Activated naive CD4-positive, alpha-beta T cell treated with anti-CD3 and anti-CD28 coated beads, Interleukin-2, amount 50 U/mL, for 72 hours (primary cell): ENCODE data around the gene HERPUD1. TPM values are rescaled to one million over a fixed set of nuclear protein-coding genes. Genes with fewer than 3 reads are reported as not detected.
"Not testable (repeated sequence)": the region's sequence is repeated elsewhere in the genome, so short reads cannot be mapped to it uniquely, and the experiment has no call there.

Source experiments
- ATAC-seq, 2 donors: fragments of 150-1000 bp; cut with Tn5 transposase; 2 replicates each; pipeline ENCODE4 v1.10.0; 2021; ENCODE audit warnings: mild to moderate bottlenecking in 2 of 2, moderate library complexity in 2 of 2
- DNase-seq, 2 donors: peaks; one replicate each; pipeline ENCODE4 v3.0.0; 2021 to 2022; ENCODE audit warnings: low spot score in 2 of 2
- H3K27ac Mint-ChIP-seq, 2 donors: one replicate each; pipeline ENCODE4 v1.8.0; 2022; ENCODE audit warnings: mild to moderate bottlenecking in 2 of 2, mixed read lengths in 2 of 2
- H3K36me3 Mint-ChIP-seq, 2 donors: one replicate each; pipeline ENCODE4 v1.8.0; 2022; ENCODE audit warnings: mixed read lengths in 2 of 2
- H3K9me3 Mint-ChIP-seq, 2 donors: one replicate each; pipeline ENCODE4 v1.8.0; 2022; ENCODE audit warnings: mixed read lengths in 2 of 2
- total RNA-seq, 2 donors: library from RNA; stranded (reverse); gene quantifications; one replicate each; pipeline ENCODE4 v1.2.3, GENCODE V29; 2022

HERPUD1 gene
- total RNA-seq, 2 donors from 2014 or later, result 146 to 175 TPM

GRCh38 chr16:56923481-56924091, 8.4 kb upstream of the HERPUD1 start:
- no peak overlapping the region for H3K27ac Mint-ChIP-seq
- ATAC-seq (no peak), DNase-seq (no peak)
- H3K36me3 Mint-ChIP-seq, result no peaks in the 10 kb centered on the region
- peaks cover 0 to 4% of the 10 kb centered on the region in 2 donors for H3K9me3 Mint-ChIP-seq

GRCh38 chr16:56927471-56927870, 4.5 kb upstream of the HERPUD1 start:
- Mint-ChIP-seq H3K9me3 (peaks cover 0 to 5% of the 10 kb centered on the region in 2 donors), H3K27ac (no peak overlapping the region), H3K36me3 (peaks cover 2% of the 10 kb centered on the region in 2 donors)
- ATAC-seq, result no peak
- no peak for DNase-seq

- H3K36me3 Mint-ChIP-seq, result peaks cover 12 to 24% of the 10 kb centered on the region in 2 donors
- H3K27ac Mint-ChIP-seq, result no peak overlapping the region
- no peak for DNase-seq
- H3K9me3 Mint-ChIP-seq, result peaks cover 0 to 5% of the 10 kb centered on the region in 2 donors
- ATAC-seq, result no peak
Measured at GRCh38 chr16:56929639-56930038, 2.3 kb upstream of the HERPUD1 start.

- peak overlapping the region; percentile 97 to 99 for H3K27ac Mint-ChIP-seq
- ATAC-seq (no peak), DNase-seq (no peak)
- peaks cover 21 to 34% of the 10 kb centered on the region in 2 donors for H3K36me3 Mint-ChIP-seq
- peaks cover 0 to 5% of the 10 kb centered on the region in 2 donors for H3K9me3 Mint-ChIP-seq
Measured at GRCh38 chr16:56930486-56931270, 1.3 kb upstream of the HERPUD1 start.

GRCh38 chr16:56931271-56931891, 561 bp upstream of the HERPUD1 start:
- no peak for DNase-seq

GRCh38 chr16:56932721-56933619, 1.0 kb downstream of the HERPUD1 start:
- Mint-ChIP-seq H3K27ac (peak overlapping the region; percentile 99), H3K36me3 (peaks cover 23 to 56% of the 10 kb centered on the region in 2 donors), H3K9me3 (peaks cover 0 to 5% of the 10 kb centered on the region in 2 donors)
- DNase-seq (peak; percentile 56 to 69), ATAC-seq (peak; percentile 1 to 30)

More at GRCh38 chr16:56931271-56931891, 561 bp upstream of the HERPUD1 start:
- Mint-ChIP-seq H3K9me3 (peaks cover 0 to 5% of the 10 kb centered on the region in 2 donors), H3K27ac (peak overlapping the region; percentile 97 to 99), H3K36me3 (peaks cover 21 to 41% of the 10 kb centered on the region in 2 donors)
- no peak for ATAC-seq

GRCh38 chr16:56933828-56934598, 2.1 kb downstream of the HERPUD1 start:
- ATAC-seq (no peak), DNase-seq (no peak)
- no peaks in the 10 kb centered on the region for H3K9me3 Mint-ChIP-seq
- peaks cover 33 to 67% of the 10 kb centered on the region in 2 donors for H3K36me3 Mint-ChIP-seq
- H3K27ac Mint-ChIP-seq, result peak overlapping the region; percentile 99

- ATAC-seq, result not testable (repeated sequence)
Measured at GRCh38 chr16:56934599-56935145, 2.7 kb downstream of the HERPUD1 start.

GRCh38 chr16:56935201-56935600, 3.3 kb downstream of the HERPUD1 start:
- no peaks in the 10 kb centered on the region for H3K9me3 Mint-ChIP-seq
- DNase-seq, result no peak
- peaks cover 45 to 79% of the 10 kb centered on the region in 2 donors for H3K36me3 Mint-ChIP-seq
- no peak for ATAC-seq
- peak overlapping the region; percentile 99 for H3K27ac Mint-ChIP-seq

More at GRCh38 chr16:56934599-56935145, 2.7 kb downstream of the HERPUD1 start:
- peaks cover 40 to 73% of the 10 kb centered on the region in 2 donors for H3K36me3 Mint-ChIP-seq
- peak overlapping the region; percentile 99 for H3K27ac Mint-ChIP-seq
- not testable (repeated sequence) for DNase-seq, H3K9me3 Mint-ChIP-seq

- ATAC-seq, result no peak
- peak overlapping the region; percentile 56 to 94 for H3K27ac Mint-ChIP-seq
- peaks cover 47 to 82% of the 10 kb centered on the region in 2 donors for H3K36me3 Mint-ChIP-seq
- DNase-seq, result no peak
- no peaks in the 10 kb centered on the region for H3K9me3 Mint-ChIP-seq
Measured at GRCh38 chr16:56936491-56936890, 4.5 kb downstream of the HERPUD1 start.

GRCh38 chr16:56936950-56937349, 5.0 kb downstream of the HERPUD1 start:
- ATAC-seq, result no peak
- H3K36me3 Mint-ChIP-seq, result peaks cover 50 to 87% of the 10 kb centered on the region in 2 donors
- H3K27ac Mint-ChIP-seq, result peak overlapping the region in 1 of 2 donors; percentile 99
- no peak for DNase-seq
- H3K9me3 Mint-ChIP-seq, result no peaks in the 10 kb centered on the region

GRCh38 chr16:56938664-56939513, 6.9 kb downstream of the HERPUD1 start:
- Mint-ChIP-seq H3K27ac (peak overlapping the region; percentile 94 to 99), H3K36me3 (peaks cover 46 to 90% of the 10 kb centered on the region in 2 donors), H3K9me3 (no peaks in the 10 kb centered on the region)
- ATAC-seq (peak; percentile 89), DNase-seq (peak in 1 of 2 donors; percentile 52)

GRCh38 chr16:56939801-56940200, 7.9 kb downstream of the HERPUD1 start:
- ATAC-seq (no peak), DNase-seq (no peak)
- Mint-ChIP-seq H3K9me3 (no peaks in the 10 kb centered on the region), H3K36me3 (peaks cover 45 to 86% of the 10 kb centered on the region in 2 donors), H3K27ac (peak overlapping the region; percentile 94 to 99)

GRCh38 chr16:56941092-56941491, 9.2 kb downstream of the HERPUD1 start:
- Mint-ChIP-seq H3K36me3 (peaks cover 37 to 73% of the 10 kb centered on the region in 2 donors), H3K9me3 (no peaks in the 10 kb centered on the region), H3K27ac (peak overlapping the region in 1 of 2 donors; percentile 99)
- DNase-seq, result no peak
- no peak for ATAC-seq
